Right atrium auricular region (tissue), 2 donors: ENCODE results near the gene ACTR2. TPM values are rescaled to one million over a fixed set of nuclear protein-coding genes. Genes with fewer than 3 reads are reported as not detected.

Experiments
- DNase-seq: peaks from one replicate; pipeline ENCODE4 v3.0.0-alpha.2; 2019; ENCODE audit warnings: low spot score
- H3K27ac ChIP-seq, 2 donors: fragments of 200-600 bp; sonication (generic); 1 replicate in 1 of 2; 2 replicates in 1 of 2; pipeline ENCODE4 v1.5.1; 2016 to 2019
- H3K27me3 ChIP-seq, 2 donors: fragments of 200-600 bp; sonication (generic); one replicate each; pipeline versions ENCODE4 v1.5.1 to v1.6.0; 2017 to 2019
- H3K36me3 ChIP-seq: fragments of 200-600 bp; sonication (generic); one replicate; pipeline ENCODE4 v1.5.1; 2016
- H3K4me1 ChIP-seq, 2 donors: fragments of 200-600 bp; sonication (generic); one replicate each; pipeline versions ENCODE4 v1.5.1 to v1.6.0; 2017 to 2019
- H3K4me3 ChIP-seq, 2 donors: fragments of 200-600 bp; sonication (generic); 1 replicate in 1 of 2; 2 replicates in 1 of 2; pipeline ENCODE4 v1.5.1; 2017 to 2019; ENCODE audit warnings: mild to moderate bottlenecking in 1 of 2, moderate library complexity in 1 of 2
- H3K9me3 ChIP-seq, 2 donors: fragments of 200-600 bp; sonication (generic); one replicate each; pipeline ENCODE4 v1.5.1; 2019
- CTCF ChIP-seq, 2 donors: fragments of 200-600 bp; sonication (generic); IDR thresholded peaks; one replicate each; pipeline ENCODE4 v1.5.1; 2019; ENCODE audit warnings: antibody characterized with exemption in 2 of 2
- total RNA-seq, 2 donors: library from RNA; depleted of rRNA; stranded (reverse); fragments of >200 nt; gene quantifications; one replicate each; pipeline ENCODE4 v1.1.0, GENCODE V29; 2016

ACTR2 gene
- total RNA-seq, 2 donors from 2014 or later = 41.2 to 45.5 TPM

GRCh38 chr2:65292461-65293011, 64.9 kb downstream of the ACTR2 start:
- Histone ChIP-seq H3K36me3 (no peaks in the 10 kb centered on the region), H3K4me1 (peaks cover 0 to 9% of the 10 kb centered on the region in 2 donors), H3K27ac (no peak overlapping the region), H3K27me3 (no peaks in the 10 kb centered on the region), H3K4me3 (no peak overlapping the region), H3K9me3 (no peaks in the 10 kb centered on the region)
- TF ChIP-seq CTCF (IDR thresholded peaks at IDR 0.05) = no peak
- no peak for DNase-seq

GRCh38 chr2:65293376-65293775, 65.7 kb downstream of the ACTR2 start:
- Histone ChIP-seq H3K27ac (no peak overlapping the region), H3K27me3 (no peaks in the 10 kb centered on the region), H3K4me1 (peaks cover 0 to 9% of the 10 kb centered on the region in 2 donors), H3K4me3 (no peak overlapping the region), H3K9me3 (no peaks in the 10 kb centered on the region), H3K36me3 (no peaks in the 10 kb centered on the region)
- DNase-seq = no peak
- no peak for TF ChIP-seq CTCF (IDR thresholded peaks at IDR 0.05)

- no peaks in the 10 kb centered on the region for H3K27me3 ChIP-seq
- no peaks in the 10 kb centered on the region for H3K36me3 ChIP-seq
- peaks cover 0 to 9% of the 10 kb centered on the region in 2 donors for H3K4me1 ChIP-seq
- H3K9me3 ChIP-seq = no peaks in the 10 kb centered on the region
- TF ChIP-seq CTCF (IDR thresholded peaks at IDR 0.05) = no peak
- no peak for DNase-seq
- no peak overlapping the region for H3K4me3 ChIP-seq
- H3K27ac ChIP-seq = no peak overlapping the region
Observed at GRCh38 chr2:65294136-65294535, 66.5 kb downstream of the ACTR2 start.

- no peak for TF ChIP-seq CTCF (IDR thresholded peaks at IDR 0.05)
- Histone ChIP-seq H3K4me1 (peaks cover 0 to 14% of the 10 kb centered on the region in 2 donors), H3K36me3 (no peaks in the 10 kb centered on the region), H3K27ac (no peak overlapping the region), H3K27me3 (no peaks in the 10 kb centered on the region), H3K4me3 (no peak overlapping the region), H3K9me3 (no peaks in the 10 kb centered on the region)
- no peak for DNase-seq
Observed at GRCh38 chr2:65294701-65295100, 67.1 kb downstream of the ACTR2 start.

- no peak for TF ChIP-seq CTCF (IDR thresholded peaks at IDR 0.05)
- Histone ChIP-seq H3K36me3 (no peaks in the 10 kb centered on the region), H3K27me3 (no peaks in the 10 kb centered on the region), H3K4me3 (no peak overlapping the region), H3K27ac (no peak overlapping the region), H3K4me1 (peaks cover 0 to 35% of the 10 kb centered on the region in 2 donors), H3K9me3 (no peaks in the 10 kb centered on the region)
- no peak for DNase-seq
Observed at GRCh38 chr2:65296971-65297370, 69.3 kb downstream of the ACTR2 start.

GRCh38 chr2:65297544-65297943, 69.9 kb downstream of the ACTR2 start:
- no peak for DNase-seq
- Histone ChIP-seq H3K9me3 (no peaks in the 10 kb centered on the region), H3K36me3 (no peaks in the 10 kb centered on the region), H3K4me3 (no peak overlapping the region), H3K27me3 (no peaks in the 10 kb centered on the region), H3K4me1 (peaks cover 0 to 35% of the 10 kb centered on the region in 2 donors), H3K27ac (no peak overlapping the region)
- TF ChIP-seq CTCF (IDR thresholded peaks at IDR 0.05) = no peak
